WI38 (cell line): ENCODE results near the gene CILP.

ENCODE experiments used
- H3K4me3 ChIP-seq: 2 replicates; pipeline ENCODE4 v1.5.1; 2011; ENCODE audit warnings: low read depth, mild to moderate bottlenecking, control low read depth, low read length
- TF ChIP-seq, protein P1 (sequence below): IDR thresholded peaks from 2 replicates; pipeline ENCODE4 v1.5.1; 2012; ENCODE audit warnings: low read depth, mild to moderate bottlenecking, control low read depth, low read length

Gene CILP

GRCh38 chr15:65177901-65178300 is 33.4 kb downstream of the CILP start:
- TF ChIP-seq, protein P1, sequence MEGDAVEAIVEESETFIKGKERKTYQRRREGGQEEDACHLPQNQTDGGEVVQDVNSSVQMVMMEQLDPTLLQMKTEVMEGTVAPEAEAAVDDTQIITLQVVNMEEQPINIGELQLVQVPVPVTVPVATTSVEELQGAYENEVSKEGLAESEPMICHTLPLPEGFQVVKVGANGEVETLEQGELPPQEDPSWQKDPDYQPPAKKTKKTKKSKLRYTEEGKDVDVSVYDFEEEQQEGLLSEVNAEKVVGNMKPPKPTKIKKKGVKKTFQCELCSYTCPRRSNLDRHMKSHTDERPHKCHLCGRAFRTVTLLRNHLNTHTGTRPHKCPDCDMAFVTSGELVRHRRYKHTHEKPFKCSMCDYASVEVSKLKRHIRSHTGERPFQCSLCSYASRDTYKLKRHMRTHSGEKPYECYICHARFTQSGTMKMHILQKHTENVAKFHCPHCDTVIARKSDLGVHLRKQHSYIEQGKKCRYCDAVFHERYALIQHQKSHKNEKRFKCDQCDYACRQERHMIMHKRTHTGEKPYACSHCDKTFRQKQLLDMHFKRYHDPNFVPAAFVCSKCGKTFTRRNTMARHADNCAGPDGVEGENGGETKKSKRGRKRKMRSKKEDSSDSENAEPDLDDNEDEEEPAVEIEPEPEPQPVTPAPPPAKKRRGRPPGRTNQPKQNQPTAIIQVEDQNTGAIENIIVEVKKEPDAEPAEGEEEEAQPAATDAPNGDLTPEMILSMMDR = no peak
- no peak overlapping the region for H3K4me3 ChIP-seq

GRCh38 chr15:65176056-65176455 is 35.2 kb downstream of the CILP start:
- TF ChIP-seq, protein P1 = no peak
- no peak overlapping the region for H3K4me3 ChIP-seq

- TF ChIP-seq, protein P1 = no peak
- no peak overlapping the region for H3K4me3 ChIP-seq
These were observed 35.8 kb downstream of the CILP start for GRCh38 chr15:65175511-65175910.

DNA sequence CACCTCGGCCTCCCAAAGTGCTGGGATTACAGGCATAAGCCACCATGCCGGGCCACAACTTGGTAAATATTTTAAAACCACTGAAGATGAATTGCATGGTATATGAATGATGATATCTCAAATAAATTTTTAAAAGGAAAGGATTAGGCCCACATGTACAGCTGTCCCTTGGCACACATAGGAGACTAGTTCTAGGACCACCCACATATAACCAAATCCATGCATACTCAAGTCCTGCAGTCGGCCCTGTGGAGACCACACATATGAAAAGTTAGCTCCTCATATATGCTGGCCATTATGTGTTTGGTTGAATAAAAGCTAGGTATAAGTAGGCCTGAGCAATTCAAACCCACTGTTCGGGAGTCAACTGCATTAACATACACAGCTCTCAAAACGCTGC is 36.8 kb downstream of the CILP start:
- no peak overlapping the region for H3K4me3 ChIP-seq
- TF ChIP-seq, protein P1 = no peak

DNA sequence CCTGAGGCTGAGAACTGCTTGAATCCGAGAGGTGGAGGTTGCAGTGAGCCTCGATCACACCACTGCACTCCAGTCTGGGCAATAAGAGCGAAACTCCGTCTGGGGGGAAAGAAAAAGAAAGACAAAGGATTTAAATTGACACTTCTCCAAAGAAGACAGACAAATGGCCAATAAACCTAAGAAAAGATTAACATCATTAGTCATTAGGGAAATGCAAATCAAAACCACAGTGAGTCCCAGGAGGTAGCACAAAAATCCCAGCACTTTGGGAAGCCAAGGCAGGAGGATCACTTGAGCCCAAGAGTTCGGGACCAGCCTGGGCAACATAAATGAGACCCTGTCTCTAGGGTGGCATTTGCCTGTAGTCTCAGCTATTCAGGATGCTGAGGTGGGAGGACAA is 38.7 kb downstream of the CILP start:
- TF ChIP-seq, protein P1 = no peak

DNA sequence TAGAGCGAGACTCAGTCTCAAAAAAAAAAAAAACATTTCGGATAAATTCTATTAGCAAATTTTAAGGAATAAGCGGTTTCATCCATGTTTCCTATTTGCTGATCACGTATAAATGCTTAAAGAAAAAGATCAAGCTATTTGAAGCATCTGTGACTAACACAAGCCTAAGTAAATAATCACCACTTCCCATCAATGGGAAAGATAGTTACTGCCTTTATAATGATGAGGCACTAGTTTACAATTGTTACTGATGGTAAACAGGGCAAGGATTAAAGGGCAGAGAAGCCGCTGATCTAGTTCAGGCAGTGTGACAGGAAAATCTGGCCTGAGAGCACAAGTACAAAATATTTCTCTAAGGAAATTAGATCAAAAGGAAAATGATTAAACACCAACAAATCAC is 39.8 kb downstream of the CILP start:
- TF ChIP-seq, protein P1 = no peak
- H3K4me3 ChIP-seq = no peak overlapping the region

More for the DNA sequence above, 38.7 kb downstream of the CILP start:
- no peak overlapping the region for H3K4me3 ChIP-seq

- H3K4me3 ChIP-seq = no peak overlapping the region
- TF ChIP-seq, protein P1 = no peak
These were observed 45.4 kb downstream of the CILP start for GRCh38 chr15:65165875-65166274.
